ENCODE data around the gene SERTAD2. TPM values are rescaled to one million over a fixed set of nuclear protein-coding genes. Genes with fewer than 3 reads are reported as not detected.

The SERTAD2 gene
- total RNA-seq, 4 donors from 2014 or later: 19.5 to 54.0 (median 20.8) TPM

DNA sequence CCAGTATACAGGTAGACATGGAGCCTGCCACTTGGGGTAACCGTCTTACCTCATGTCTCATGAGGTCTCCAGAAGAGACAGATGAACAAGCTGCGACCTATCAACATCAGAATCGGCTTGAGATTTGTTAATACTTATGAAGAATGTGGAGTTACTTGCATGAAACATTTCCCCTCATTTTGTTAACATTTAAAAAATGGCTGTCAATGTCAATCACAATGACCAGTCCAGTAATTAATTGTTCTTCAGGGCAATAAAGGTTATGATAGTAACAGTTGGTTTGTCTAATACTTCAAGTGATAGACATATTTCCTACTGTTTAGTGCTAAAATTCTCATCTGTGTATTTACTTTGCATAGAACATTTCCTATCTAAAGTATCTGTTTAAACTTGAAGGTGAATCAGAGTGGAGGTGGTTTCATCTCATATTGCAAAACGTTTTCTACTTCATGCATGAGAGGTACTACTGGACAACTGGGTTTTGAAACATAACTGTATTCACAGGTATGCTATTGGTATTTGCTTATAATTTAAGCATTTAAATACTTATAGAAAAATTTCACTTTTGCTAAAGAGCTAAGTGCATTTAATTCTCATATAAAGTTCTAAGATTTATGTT is 15.1 kb downstream of the SERTAD2 start:
- Histone ChIP-seq H3K36me3 (peaks cover 7 to 38% (median 16%) of the 10 kb centered on the region in 3 donors), H3K27ac (peak overlapping the region; percentile 74 to 80 (median 78)), H3K4me3 (no peak overlapping the region), H3K4me1 (peaks cover 47 to 100% (median 77%) of the 10 kb centered on the region in 3 donors), H3K9me3 (no peaks in the 10 kb centered on the region), H3K27me3 (no peaks in the 10 kb centered on the region)
- 31 to 44% methylated on average over 4 of the region's 4 CpGs for WGBS, 2 donors
- no peak for DNase-seq
- intact Hi-C loops (cut with DNase I): no loop called here
- TF ChIP-seq, protein P1, sequence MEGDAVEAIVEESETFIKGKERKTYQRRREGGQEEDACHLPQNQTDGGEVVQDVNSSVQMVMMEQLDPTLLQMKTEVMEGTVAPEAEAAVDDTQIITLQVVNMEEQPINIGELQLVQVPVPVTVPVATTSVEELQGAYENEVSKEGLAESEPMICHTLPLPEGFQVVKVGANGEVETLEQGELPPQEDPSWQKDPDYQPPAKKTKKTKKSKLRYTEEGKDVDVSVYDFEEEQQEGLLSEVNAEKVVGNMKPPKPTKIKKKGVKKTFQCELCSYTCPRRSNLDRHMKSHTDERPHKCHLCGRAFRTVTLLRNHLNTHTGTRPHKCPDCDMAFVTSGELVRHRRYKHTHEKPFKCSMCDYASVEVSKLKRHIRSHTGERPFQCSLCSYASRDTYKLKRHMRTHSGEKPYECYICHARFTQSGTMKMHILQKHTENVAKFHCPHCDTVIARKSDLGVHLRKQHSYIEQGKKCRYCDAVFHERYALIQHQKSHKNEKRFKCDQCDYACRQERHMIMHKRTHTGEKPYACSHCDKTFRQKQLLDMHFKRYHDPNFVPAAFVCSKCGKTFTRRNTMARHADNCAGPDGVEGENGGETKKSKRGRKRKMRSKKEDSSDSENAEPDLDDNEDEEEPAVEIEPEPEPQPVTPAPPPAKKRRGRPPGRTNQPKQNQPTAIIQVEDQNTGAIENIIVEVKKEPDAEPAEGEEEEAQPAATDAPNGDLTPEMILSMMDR (IDR thresholded peaks at IDR 0.05): no peak
- no peak for TF ChIP-seq POLR2A (IDR thresholded peaks at IDR 0.05)

DNA sequence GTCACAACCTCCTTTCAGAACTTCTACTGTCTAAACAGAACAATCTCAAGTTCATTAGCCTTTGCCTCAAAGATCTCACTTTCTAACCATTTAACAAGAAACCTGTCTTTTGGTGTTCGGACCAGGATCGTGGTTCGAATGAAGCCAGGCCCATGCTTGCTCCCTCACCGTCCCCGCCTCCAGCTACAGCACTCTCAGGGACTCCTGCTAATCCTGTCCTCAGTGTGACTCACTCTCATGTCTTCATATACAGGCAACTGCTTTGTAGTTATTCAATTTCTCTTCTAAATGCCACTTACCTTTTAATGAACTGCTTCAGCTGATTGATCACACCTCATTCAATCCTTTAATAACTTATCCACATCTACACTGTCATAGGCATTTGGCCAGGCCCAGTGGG is 15.8 kb downstream of the SERTAD2 start:
- 44 to 53% methylated on average over 5 of the region's 5 CpGs for WGBS, 2 donors
- no peak overlapping the region for H3K4me3 ChIP-seq
- no peak for DNase-seq
- no peaks in the 10 kb centered on the region for H3K27me3 ChIP-seq
- peaks cover 7 to 45% (median 16%) of the 10 kb centered on the region in 3 donors for H3K36me3 ChIP-seq
- TF ChIP-seq, protein P1 (IDR thresholded peaks at IDR 0.05): no peak
- no peak for TF ChIP-seq POLR2A (IDR thresholded peaks at IDR 0.05)
- intact Hi-C loops (cut with DNase I): no loop called here
- H3K9me3 ChIP-seq: no peaks in the 10 kb centered on the region
- peak overlapping the region; percentile 74 to 80 (median 78) for H3K27ac ChIP-seq
- peaks cover 40 to 100% (median 80%) of the 10 kb centered on the region in 3 donors for H3K4me1 ChIP-seq

DNA sequence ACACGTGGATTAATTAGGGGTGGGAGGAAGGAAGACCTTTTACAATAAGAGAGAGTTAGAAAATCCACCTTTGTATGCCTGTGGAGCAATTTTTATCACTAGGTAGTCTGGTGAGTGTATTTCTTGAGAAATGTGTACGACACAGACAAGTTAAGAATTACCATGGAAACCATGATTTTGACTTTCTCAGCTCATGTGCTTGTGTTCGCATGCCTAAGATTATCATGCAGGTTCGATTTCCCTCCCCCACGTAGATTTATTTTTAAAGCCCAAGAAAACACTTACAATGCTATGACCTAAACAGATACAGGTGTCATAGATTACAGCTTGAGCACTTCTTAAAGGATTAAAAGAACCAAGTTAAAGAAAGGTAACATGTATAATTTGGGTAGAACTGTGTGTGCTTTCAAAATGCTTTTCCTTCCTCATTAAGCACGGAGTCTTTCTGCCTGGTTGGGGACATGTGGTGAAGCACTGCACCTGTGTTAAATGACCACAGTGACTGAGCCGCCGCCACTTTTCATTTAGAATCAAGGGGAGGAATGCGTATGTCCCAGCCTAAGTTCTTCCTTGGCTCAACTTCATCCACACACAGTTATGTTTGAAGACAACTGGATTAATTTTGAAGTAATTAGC is 16.6 kb downstream of the SERTAD2 start:
- Histone ChIP-seq H3K4me1 (peaks cover 40 to 99% (median 78%) of the 10 kb centered on the region in 3 donors), H3K27me3 (no peaks in the 10 kb centered on the region), H3K27ac (peak overlapping the region; percentile 74 to 80 (median 78)), H3K9me3 (no peaks in the 10 kb centered on the region), H3K4me3 (no peak overlapping the region), H3K36me3 (peaks cover 7 to 53% (median 16%) of the 10 kb centered on the region in 3 donors)
- intact Hi-C loops (cut with DNase I): no loop called here
- WGBS, 2 donors: 46 to 47% methylated on average over 9 of the region's 9 CpGs
- DNase-seq: no peak
- no peak for TF ChIP-seq POLR2A (IDR thresholded peaks at IDR 0.05)
- TF ChIP-seq, protein P1 (IDR thresholded peaks at IDR 0.05): no peak

DNA sequence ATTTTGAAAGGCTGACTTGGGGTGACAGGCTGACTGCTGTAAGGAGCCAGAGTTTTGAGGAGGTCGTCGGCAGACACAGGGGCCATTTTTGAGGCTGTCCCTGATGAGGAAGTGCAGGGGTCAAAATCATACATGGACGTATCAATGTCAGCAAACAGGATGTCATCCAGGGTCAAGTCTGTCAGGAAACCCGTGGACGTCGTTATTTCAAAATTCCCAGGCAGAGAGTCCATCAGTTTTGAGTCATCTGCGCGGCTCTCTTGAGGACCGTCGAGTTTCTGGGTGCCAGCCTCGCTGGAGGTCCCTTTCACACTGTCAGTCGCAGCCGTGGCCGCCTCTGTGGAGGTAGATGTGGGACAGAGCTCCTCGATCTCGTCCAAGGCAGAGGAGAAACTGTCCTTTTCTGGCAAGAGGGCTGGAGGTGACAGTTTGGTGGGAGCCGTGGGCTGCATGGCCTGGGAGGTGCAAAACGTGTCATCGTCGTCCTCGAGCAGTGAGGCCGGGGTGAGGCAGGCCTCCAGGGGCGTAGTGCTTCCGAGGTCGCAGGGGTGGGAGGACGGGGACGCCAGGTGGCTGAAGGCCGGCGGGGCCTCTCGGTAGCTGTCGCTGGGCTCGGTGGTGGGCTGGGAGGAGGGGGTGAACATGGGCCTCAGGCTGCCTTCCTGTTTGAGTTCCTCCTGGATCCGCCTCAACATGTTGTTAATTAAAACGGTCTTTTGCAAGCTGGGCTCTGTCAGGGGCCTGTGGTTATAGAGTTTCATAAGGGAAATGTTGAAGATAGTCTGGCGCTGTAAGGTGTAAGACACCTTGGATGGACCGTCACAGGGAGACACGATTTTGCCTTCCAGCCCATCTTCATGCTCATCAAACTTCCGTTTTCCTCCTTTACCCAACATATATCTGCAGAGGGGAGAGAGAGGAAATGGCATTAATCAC is 17.5 kb downstream of the SERTAD2 start:
- H3K27ac ChIP-seq: peak overlapping the region; percentile 74 to 80 (median 78)
- DNase-seq: no peak
- H3K4me1 ChIP-seq: peaks cover 40 to 95% (median 71%) of the 10 kb centered on the region in 3 donors
- no peak overlapping the region for H3K4me3 ChIP-seq
- intact Hi-C loops (cut with DNase I): no loop called here
- H3K36me3 ChIP-seq: peaks cover 7 to 57% (median 16%) of the 10 kb centered on the region in 3 donors
- TF ChIP-seq POLR2A (IDR thresholded peaks at IDR 0.05): no peak
- TF ChIP-seq, protein P1 (IDR thresholded peaks at IDR 0.05): no peak
- WGBS, 2 donors: 38 to 58% methylated on average over 10 to 21 of the region's 38 CpGs
- no peaks in the 10 kb centered on the region for H3K9me3 ChIP-seq
- H3K27me3 ChIP-seq: no peaks in the 10 kb centered on the region
